HG03571 (cell line): Measurements from ENCODE around the gene ARF3.
A peak's percentile ranks its signal among the peaks of the same experiment; 100 is the strongest.

Source experiments
- ATAC-seq: cut with Tn5 transposase; IDR thresholded peaks from one replicate; pipeline ENCODE4 v1.9.1; 2021; ENCODE audit not compliant: unreplicated experiment

ARF3 gene

GRCh38 chr12:48957141-48958048 is at the start of gene ARF3:
Gene ARF3, minus strand, starts transcription at chr12:48957487. Its CDS starts 16,392 bp downstream, at chr12:48941095.
- peak; percentile 83 for ATAC-seq

- ATAC-seq: no peak
Observed at GRCh38 chr12:49000346-49000745, 43.1 kb upstream of the ARF3 start.

GRCh38 chr12:48999371-49000131 is 42.3 kb upstream of the ARF3 start, which contains the start of gene DDN:
Gene DDN, minus strand, starts transcription at chr12:48999375. Its CDS starts 88 bp downstream, at chr12:48999287.
- ATAC-seq: no peak

GRCh38 chr12:48998497-48999353 is 41.4 kb upstream of the ARF3 start:
- ATAC-seq: no peak

- no peak for ATAC-seq
Observed at GRCh38 chr12:48997719-48998496, 40.6 kb upstream of the ARF3 start.

GRCh38 chr12:48996794-48997718 is 39.8 kb upstream of the ARF3 start:
- no peak for ATAC-seq

- no peak for ATAC-seq
Observed at GRCh38 chr12:48995086-48995879, 38.0 kb upstream of the ARF3 start.

- ATAC-seq: no peak
Observed at GRCh38 chr12:48994224-48995085, 37.2 kb upstream of the ARF3 start.

- ATAC-seq: no peak
Observed at GRCh38 chr12:48993787-48994186, 36.5 kb upstream of the ARF3 start.

- no peak for ATAC-seq
Observed at GRCh38 chr12:48991247-48992050, 34.2 kb upstream of the ARF3 start.

GRCh38 chr12:48990552-48990951 is 33.3 kb upstream of the ARF3 start:
- no peak for ATAC-seq

- no peak for ATAC-seq
Observed at GRCh38 chr12:48988030-48988649, 30.9 kb upstream of the ARF3 start.

- ATAC-seq: no peak
Observed at GRCh38 chr12:48986720-48987291, 29.5 kb upstream of the ARF3 start.

- ATAC-seq: no peak
Observed at GRCh38 chr12:48985901-48986300, 28.6 kb upstream of the ARF3 start.

GRCh38 chr12:48985475-48985897 is 28.2 kb upstream of the ARF3 start:
- ATAC-seq: no peak
